Hepatocyte (in vitro differentiated cells): ENCODE measurements around the gene NR2C2AP. TPM values are rescaled to one million over a fixed set of nuclear protein-coding genes. Genes with fewer than 3 reads are reported as not detected.

Experiments
- DNase-seq: peaks from one replicate; pipeline ENCODE4 v3.0.0-alpha.2; 2016; ENCODE audit warnings: low spot score
- H2AFZ ChIP-seq: fragments of 200-600 bp; sonication (generic); 2 replicates; pipeline ENCODE4 v1.6.0; 2016; ENCODE audit warnings: antibody characterized with exemption, mild to moderate bottlenecking
- H3K27ac ChIP-seq: fragments of 200-600 bp; sonication (generic); 2 replicates; pipeline ENCODE4 v1.5.1; 2016; ENCODE audit warnings: mild to moderate bottlenecking
- H3K27me3 ChIP-seq: fragments of 200-600 bp; sonication (generic); 2 replicates; pipeline ENCODE4 v1.6.1; 2016
- H3K36me3 ChIP-seq: fragments of 200-600 bp; sonication (generic); replicated peaks from 2 replicates; pipeline ENCODE4 v1.5.1; 2016; ENCODE audit warnings: low read depth; ENCODE audit not compliant: insufficient read depth
- H3K4me1 ChIP-seq: fragments of 200-600 bp; sonication (generic); 2 replicates; pipeline ENCODE4 v1.5.1; 2016; ENCODE audit warnings: mild to moderate bottlenecking, moderate library complexity; ENCODE audit not compliant: insufficient read depth
- H3K4me2 ChIP-seq: fragments of 200-600 bp; sonication (generic); 2 replicates; pipeline ENCODE4 v1.6.0; 2016
- H3K4me3 ChIP-seq: fragments of 200-600 bp; sonication (generic); 2 replicates; pipeline ENCODE4 v1.5.1; 2016; ENCODE audit warnings: mild to moderate bottlenecking
- H3K79me2 ChIP-seq: fragments of 200-600 bp; sonication (generic); 2 replicates; pipeline ENCODE4 v1.6.0; 2017; ENCODE audit warnings: mild to moderate bottlenecking
- H3K9me2 ChIP-seq: fragments of 200-600 bp; sonication (generic); replicated peaks from 2 replicates; pipeline ENCODE4 v1.6.0; 2017; ENCODE audit warnings: mild to moderate bottlenecking; ENCODE audit not compliant: insufficient read depth
- H3K9me3 ChIP-seq: fragments of 200-600 bp; sonication (generic); 2 replicates; pipeline ENCODE4 v1.5.1; 2016; ENCODE audit warnings: low read depth, mild to moderate bottlenecking
- H4K20me1 ChIP-seq: fragments of 200-600 bp; sonication (generic); 2 replicates; pipeline ENCODE4 v1.6.0; 2016; ENCODE audit warnings: mild to moderate bottlenecking; ENCODE audit not compliant: insufficient read depth, poor library complexity, severe bottlenecking
- CTCF ChIP-seq: fragments of 200-600 bp; sonication (generic); IDR thresholded peaks from 2 replicates; pipeline ENCODE4 v1.5.1; 2016; ENCODE audit warnings: antibody characterized with exemption, mild to moderate bottlenecking; ENCODE audit not compliant: poor library complexity
- EZH2 ChIP-seq: fragments of 200-600 bp; sonication (generic); IDR thresholded peaks from 2 replicates; pipeline ENCODE4 v1.6.1; 2016; ENCODE audit warnings: antibody characterized with exemption, mild to moderate bottlenecking, borderline replicate concordance
- EZH2phosphoT487 ChIP-seq: fragments of 200-600 bp; sonication (generic); IDR thresholded peaks from one replicate; pipeline ENCODE4 v1.6.1; 2018; ENCODE audit warnings: antibody characterized with exemption, mild to moderate bottlenecking, low read depth, moderate library complexity; ENCODE audit not compliant: unreplicated experiment, severe bottlenecking
- WGBS: methylation state at CpG from one replicate; pipeline ENCODE4 v1.1.6; 2016; ENCODE audit warnings: low lambda C conversion rate; ENCODE audit errors: missing lambda C conversion rate; 5-methylcytosine and 5-hydroxymethylcytosine counted together
- polyA plus RNA-seq: library from polyadenylated mRNA; unstranded; fragments of >200 nt; fragmentation: Nextera tagmentation; extraction: Ambion mirVana; gene quantifications from 2 replicates; pipeline ENCODE4 v1.2.1, GENCODE V29; 2016
- total RNA-seq: library from RNA; depleted of rRNA; stranded (reverse); fragments of >200 nt; gene quantifications from 2 replicates; pipeline ENCODE4 v1.2.3, GENCODE V29; 2014

NR2C2AP gene
- total and polyA plus RNA-seq, 2 experiments from 2014 or later, result 5.2 to 9.0 TPM

GRCh38 chr19:19232261-19232721 is 29.1 kb upstream of the NR2C2AP start:
- H3K36me3 ChIP-seq, result no peaks in the 10 kb centered on the region
- no peak overlapping the region for H3K4me2 ChIP-seq
- TF ChIP-seq EZH2phosphoT487 (no peak), CTCF (no peak)
- no peaks in the 10 kb centered on the region for H4K20me1 ChIP-seq
- no peaks in the 10 kb centered on the region for H3K4me1 ChIP-seq
- H3K79me2 ChIP-seq, result no peaks in the 10 kb centered on the region
- no peak overlapping the region for H3K27ac ChIP-seq
- H3K9me3 ChIP-seq, result no peaks in the 10 kb centered on the region
- 80% methylated on average over 19 of the region's 19 CpGs for WGBS
- H3K9me2 ChIP-seq, result no peaks in the 10 kb centered on the region
- H3K4me3 ChIP-seq, result no peak overlapping the region
- no peak for DNase-seq
- H2AFZ ChIP-seq, result no peak overlapping the region
- H3K27me3 ChIP-seq, result peaks cover 3% of the 10 kb centered on the region

- Histone ChIP-seq H3K4me1 (no peaks in the 10 kb centered on the region), H3K4me2 (no peak overlapping the region), H3K36me3 (no peaks in the 10 kb centered on the region), H4K20me1 (no peaks in the 10 kb centered on the region), H3K79me2 (no peaks in the 10 kb centered on the region), H3K9me3 (no peaks in the 10 kb centered on the region), H3K27me3 (peaks cover 3% of the 10 kb centered on the region), H3K9me2 (no peaks in the 10 kb centered on the region), H3K27ac (no peak overlapping the region), H3K4me3 (no peak overlapping the region), H2AFZ (no peak overlapping the region)
- WGBS, result 53% methylated on average over 9 of the region's 9 CpGs
- no peak for TF ChIP-seq EZH2phosphoT487
- TF ChIP-seq CTCF, result no peak
- TF ChIP-seq EZH2, result no peak
- no peak for DNase-seq
Observed at GRCh38 chr19:19230999-19231398, 27.8 kb upstream of the NR2C2AP start.

GRCh38 chr19:19229701-19230100 is 26.5 kb upstream of the NR2C2AP start:
- 82% methylated on average over 3 of the region's 3 CpGs for WGBS
- peaks cover 12% of the 10 kb centered on the region for H3K27me3 ChIP-seq

More at GRCh38 chr19:19229701-19230100, 26.5 kb upstream of the NR2C2AP start:
- Histone ChIP-seq H2AFZ (no peak overlapping the region), H3K9me2 (no peaks in the 10 kb centered on the region), H4K20me1 (no peaks in the 10 kb centered on the region), H3K9me3 (no peaks in the 10 kb centered on the region), H3K36me3 (no peaks in the 10 kb centered on the region), H3K4me1 (no peaks in the 10 kb centered on the region), H3K27ac (no peak overlapping the region), H3K4me3 (no peak overlapping the region), H3K4me2 (no peak overlapping the region), H3K79me2 (no peaks in the 10 kb centered on the region)
- no peak for DNase-seq
- TF ChIP-seq EZH2phosphoT487 (no peak), CTCF (no peak), EZH2 (no peak)
